Neural progenitor cell (in vitro differentiated cells): ENCODE results near the gene DDO. TPM values are rescaled to one million over a fixed set of nuclear protein-coding genes. Genes with fewer than 3 reads are reported as not detected.

Source experiments
- DNase-seq: peaks from one replicate; pipeline ENCODE4 v3.0.0-alpha.2; 2016; ENCODE audit warnings: low spot score
- H2AFZ ChIP-seq: fragments of 200-600 bp; sonication (generic); replicated peaks from 2 replicates; pipeline ENCODE4 v1.6.1; 2016; ENCODE audit warnings: antibody characterized with exemption
- H3F3A ChIP-seq: fragments of 200-600 bp; sonication (generic); 2 replicates; pipeline ENCODE4 v1.6.1; 2016; ENCODE audit warnings: antibody characterized with exemption, low read depth
- H3K27ac ChIP-seq: fragments of 200-600 bp; sonication (generic); 2 replicates; pipeline ENCODE4 v1.5.1; 2016; ENCODE audit warnings: mild to moderate bottlenecking
- H3K27me3 ChIP-seq: fragments of 200-600 bp; sonication (generic); 2 replicates; pipeline ENCODE4 v1.6.1; 2016; ENCODE audit warnings: mild to moderate bottlenecking, moderate library complexity
- H3K36me3 ChIP-seq: fragments of 200-600 bp; sonication (generic); 2 replicates; pipeline ENCODE4 v1.5.1; 2016
- H3K4me1 ChIP-seq: fragments of 200-600 bp; sonication (generic); 2 replicates; pipeline ENCODE4 v1.6.1; 2016; ENCODE audit warnings: mixed run types
- H3K4me2 ChIP-seq: fragments of 200-600 bp; sonication (generic); 2 replicates; pipeline ENCODE4 v1.6.1; 2016
- H3K4me3 ChIP-seq: fragments of 200-600 bp; sonication (generic); 2 replicates; pipeline ENCODE4 v1.5.1; 2016
- H3K79me2 ChIP-seq: fragments of 200-600 bp; sonication (generic); 2 replicates; pipeline ENCODE4 v1.6.1; 2016; ENCODE audit warnings: low read depth
- H3K9ac ChIP-seq: fragments of 200-600 bp; sonication (generic); 2 replicates; pipeline ENCODE4 v1.6.1; 2016
- H3K9me3 ChIP-seq: fragments of 200-600 bp; sonication (generic); 2 replicates; pipeline ENCODE4 v1.5.1; 2016; ENCODE audit warnings: low read depth
- H4K20me1 ChIP-seq: fragments of 200-600 bp; sonication (generic); 2 replicates; pipeline ENCODE4 v1.6.1; 2016; ENCODE audit warnings: low read depth
- H3K27ac Mint-ChIP-seq: 3 replicates; pipeline ENCODE4 v1.8.0; 2021; ENCODE audit warnings: mixed read lengths
- H3K27me3 Mint-ChIP-seq: 2 replicates; pipeline ENCODE4 v1.8.0; 2022; ENCODE audit warnings: low read depth, mild to moderate bottlenecking, inconsistent platforms, moderate library complexity, mixed read lengths; ENCODE audit not compliant: insufficient read depth
- H3K36me3 Mint-ChIP-seq: 3 replicates; pipeline ENCODE4 v1.8.0; 2021; ENCODE audit warnings: mixed read lengths
- H3K4me1 Mint-ChIP-seq: 3 replicates; pipeline ENCODE4 v1.8.0; 2021; ENCODE audit warnings: mixed read lengths
- H3K4me3 Mint-ChIP-seq: 3 replicates; pipeline ENCODE4 v1.8.0; 2021; ENCODE audit warnings: mild to moderate bottlenecking, moderate library complexity, mixed read lengths
- H3K9me3 Mint-ChIP-seq: 3 replicates; pipeline ENCODE4 v1.8.0; 2020; ENCODE audit warnings: mixed read lengths
- CTCF ChIP-seq: fragments of 200-600 bp; sonication (generic); IDR thresholded peaks from 2 replicates; pipeline ENCODE4 v1.5.1; 2017; ENCODE audit warnings: antibody characterized with exemption, mild to moderate bottlenecking
- EZH2 ChIP-seq: fragments of 200-600 bp; sonication (generic); IDR thresholded peaks from 2 replicates; pipeline ENCODE4 v1.6.1; 2017; ENCODE audit warnings: antibody characterized with exemption, mild to moderate bottlenecking, moderate library complexity
- EZH2phosphoT487 ChIP-seq: fragments of 200-600 bp; sonication (generic); IDR thresholded peaks from 2 replicates; pipeline ENCODE4 v1.6.1; 2017; ENCODE audit warnings: antibody characterized with exemption
- total RNA-seq: library from RNA; depleted of rRNA; stranded (reverse); fragments of >200 nt; gene quantifications from 2 replicates; pipeline ENCODE4 v1.2.3, GENCODE V29; 2015; ENCODE audit warnings: low replicate concordance

Gene DDO
- total RNA-seq, 1 donor from 2014 or later, result not detected

- Histone ChIP-seq H4K20me1 (no peaks in the 10 kb centered on the region), H3K9ac (no peak overlapping the region), H3K27me3 (peaks cover 24% of the 10 kb centered on the region), H3K36me3 (no peaks in the 10 kb centered on the region), H3K9me3 (no peaks in the 10 kb centered on the region), H3K79me2 (no peaks in the 10 kb centered on the region), H2AFZ (no peak overlapping the region), H3K27ac (no peak overlapping the region), H3F3A (peaks cover 41% of the 10 kb centered on the region), H3K4me3 (no peak overlapping the region), H3K4me1 (peaks cover 55% of the 10 kb centered on the region), H3K4me2 (peak overlapping the region; percentile 88)
- Mint-ChIP-seq H3K27ac (peak overlapping the region; percentile 80), H3K9me3 (peaks cover 16% of the 10 kb centered on the region), H3K27me3 (peaks cover 32% of the 10 kb centered on the region), H3K4me3 (peak overlapping the region; percentile 78), H3K36me3 (peaks cover 6% of the 10 kb centered on the region), H3K4me1 (peaks cover 59% of the 10 kb centered on the region)
- DNase-seq, result no peak
- TF ChIP-seq EZH2phosphoT487 (no peak), CTCF (no peak), EZH2 (no peak)
These were observed 55.8 kb downstream of the DDO start for GRCh38 chr6:110359556-110359955.

- Mint-ChIP-seq H3K27ac (peak overlapping the region; percentile 85), H3K4me1 (peaks cover 59% of the 10 kb centered on the region), H3K27me3 (peaks cover 32% of the 10 kb centered on the region), H3K36me3 (peaks cover 6% of the 10 kb centered on the region), H3K4me3 (peak overlapping the region; percentile 78), H3K9me3 (peaks cover 16% of the 10 kb centered on the region)
- Histone ChIP-seq H3K36me3 (no peaks in the 10 kb centered on the region), H3K27me3 (peaks cover 24% of the 10 kb centered on the region), H3K9me3 (no peaks in the 10 kb centered on the region), H3K27ac (no peak overlapping the region), H3K79me2 (no peaks in the 10 kb centered on the region), H2AFZ (peak overlapping the region; percentile 73), H3K4me3 (peak overlapping the region; percentile 60), H3K9ac (no peak overlapping the region), H3F3A (peaks cover 41% of the 10 kb centered on the region), H3K4me1 (peaks cover 57% of the 10 kb centered on the region), H4K20me1 (no peaks in the 10 kb centered on the region), H3K4me2 (peak overlapping the region; percentile 88)
- DNase-seq, result no peak
- TF ChIP-seq EZH2 (no peak), CTCF (no peak), EZH2phosphoT487 (no peak)
These were observed 56.7 kb downstream of the DDO start for GRCh38 chr6:110358553-110359160.

DNA sequence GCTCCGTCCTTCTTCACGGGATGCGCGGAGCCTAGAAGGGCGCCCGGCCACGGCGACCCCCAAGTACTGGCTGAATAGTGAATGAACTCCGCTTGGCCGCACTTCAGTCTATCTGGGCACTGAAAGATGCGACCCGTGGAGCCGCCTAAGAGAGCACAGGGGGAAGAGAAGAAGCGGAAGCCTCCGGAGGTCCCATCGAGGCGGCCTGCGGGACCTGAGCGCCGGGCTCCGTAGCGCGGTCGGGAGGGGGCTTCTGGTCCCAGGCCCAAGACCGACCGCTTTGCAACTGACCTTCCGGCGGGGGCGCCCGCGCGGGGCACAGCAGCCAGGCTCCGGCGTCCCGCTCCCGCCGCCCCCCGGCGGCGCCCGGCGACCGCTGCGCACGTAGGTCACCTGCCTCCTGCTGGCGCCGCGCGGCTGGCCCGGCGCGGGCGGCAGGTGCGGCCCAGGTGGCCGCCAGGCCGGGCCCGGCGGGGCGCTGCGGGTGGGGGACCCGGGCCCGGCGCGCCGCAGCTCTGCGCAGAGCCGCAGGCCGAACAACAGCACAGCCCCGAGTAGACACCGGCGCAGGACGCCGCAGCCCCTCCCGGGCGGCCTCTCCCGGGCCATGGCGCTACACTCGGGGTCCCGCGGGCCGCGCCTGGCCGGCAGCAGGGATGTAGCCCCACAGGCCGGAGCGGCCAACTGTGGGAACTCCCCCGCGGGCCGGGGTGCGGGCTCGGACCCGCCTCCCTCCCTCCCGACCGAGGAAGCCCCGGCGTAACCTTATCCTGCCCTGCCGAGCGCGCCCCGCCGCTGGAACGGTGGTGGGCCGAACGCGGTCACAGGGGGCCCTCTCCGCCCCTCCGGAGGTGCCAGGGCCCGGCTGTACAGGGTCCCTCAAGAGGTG, 57.5 kb downstream of the DDO start, which contains the start of gene METTL24:
TSS of gene METTL24 (minus strand) at position 686 of the 889 bp plus-strand sequence. CDS start at position 609, 77 bp downstream.
- peak within 1 kb of the TSS; percentile 88 for H3K4me3 Mint-ChIP-seq
- H4K20me1 ChIP-seq, result no peaks in the 10 kb centered on the region
- peaks cover 44% of the 10 kb centered on the region for H3F3A ChIP-seq
- peak; percentile 70 for DNase-seq
- H3K9ac ChIP-seq, result no peak within 1 kb of the TSS
- peaks cover 65% of the 10 kb centered on the region for H3K4me1 ChIP-seq
- H3K36me3 ChIP-seq, result no peaks in the 10 kb centered on the region
- H3K9me3 Mint-ChIP-seq, result peaks cover 16% of the 10 kb centered on the region
- H3K9me3 ChIP-seq, result no peaks in the 10 kb centered on the region
- H3K4me3 ChIP-seq, result peak within 1 kb of the TSS; percentile 60
- peaks cover 32% of the 10 kb centered on the region for H3K27me3 Mint-ChIP-seq
- H3K36me3 Mint-ChIP-seq, result peaks cover 6% of the 10 kb centered on the region
- H2AFZ ChIP-seq, result peak within 1 kb of the TSS; percentile 85
- H3K4me1 Mint-ChIP-seq, result peaks cover 67% of the 10 kb centered on the region
- no peak for TF ChIP-seq EZH2phosphoT487
- peak; percentile 13 for TF ChIP-seq CTCF
- peak; percentile 27 for TF ChIP-seq EZH2
- H3K27ac Mint-ChIP-seq, result peak within 1 kb of the TSS; percentile 99
- no peaks in the 10 kb centered on the region for H3K79me2 ChIP-seq
- H3K27ac ChIP-seq, result no peak within 1 kb of the TSS
- peak within 1 kb of the TSS; percentile 88 for H3K4me2 ChIP-seq
- H3K27me3 ChIP-seq, result peaks cover 24% of the 10 kb centered on the region
